Thoracic aorta (tissue), 2 donors: ENCODE measurements around the gene IL17REL. TPM values are rescaled to one million over a fixed set of nuclear protein-coding genes. Genes with fewer than 3 reads are reported as not detected.

Source experiments
- ATAC-seq: fragments of 150-250 bp; one replicate; pipeline ENCODE4 v1.8.0; 2017; ENCODE audit warnings: low read depth; ENCODE audit not compliant: insufficient number of reproducible peaks, low FRiP score
- DNase-seq: peaks from one replicate; pipeline ENCODE4 v3.0.0-alpha.2; 2020; ENCODE audit warnings: low spot score
- H3K27ac ChIP-seq, 2 donors: fragments of 200-600 bp; sonication (generic); 1 replicate in 1 of 2; 2 replicates in 1 of 2; pipeline ENCODE4 v1.5.1; 2016; ENCODE audit warnings: mild to moderate bottlenecking in 2 of 2, moderate library complexity in 2 of 2
- H3K27me3 ChIP-seq: fragments of 200-600 bp; sonication (generic); replicated peaks from 2 replicates; pipeline ENCODE4 v1.6.0; 2016; ENCODE audit warnings: mild to moderate bottlenecking; ENCODE audit not compliant: insufficient read depth
- H3K36me3 ChIP-seq: fragments of 200-600 bp; sonication (generic); one replicate; pipeline ENCODE4 v1.5.1; 2016
- H3K4me1 ChIP-seq, 2 donors: fragments of 200-600 bp; sonication (generic); 1 replicate in 1 of 2; 2 replicates in 1 of 2; pipeline versions ENCODE4 v1.5.1 to v1.6.0; 2016; ENCODE audit warnings: low read depth in 2 of 2, mild to moderate bottlenecking in 1 of 2; ENCODE audit not compliant: control insufficient read depth in 1 of 2
- H3K4me3 ChIP-seq: fragments of 200-600 bp; sonication (generic); 2 replicates; pipeline ENCODE4 v1.5.1; 2016; ENCODE audit warnings: mild to moderate bottlenecking
- H3K9me3 ChIP-seq: fragments of 200-600 bp; sonication (generic); 2 replicates; pipeline ENCODE4 v1.5.1; 2016
- total RNA-seq, 2 donors: library from RNA; depleted of rRNA; stranded (reverse); fragments of >200 nt; gene quantifications; one replicate each; pipeline versions ENCODE4 v1.1.0 to v1.2.3, GENCODE V29; 2016
- TF ChIP-seq, protein P1 (sequence below): fragments of 200-600 bp; sonication (generic); IDR thresholded peaks from one replicate; pipeline ENCODE4 v1.5.1; 2019; ENCODE audit warnings: antibody characterized with exemption

The IL17REL gene
- total RNA-seq, 2 donors from 2014 or later, result not detected

DNA sequence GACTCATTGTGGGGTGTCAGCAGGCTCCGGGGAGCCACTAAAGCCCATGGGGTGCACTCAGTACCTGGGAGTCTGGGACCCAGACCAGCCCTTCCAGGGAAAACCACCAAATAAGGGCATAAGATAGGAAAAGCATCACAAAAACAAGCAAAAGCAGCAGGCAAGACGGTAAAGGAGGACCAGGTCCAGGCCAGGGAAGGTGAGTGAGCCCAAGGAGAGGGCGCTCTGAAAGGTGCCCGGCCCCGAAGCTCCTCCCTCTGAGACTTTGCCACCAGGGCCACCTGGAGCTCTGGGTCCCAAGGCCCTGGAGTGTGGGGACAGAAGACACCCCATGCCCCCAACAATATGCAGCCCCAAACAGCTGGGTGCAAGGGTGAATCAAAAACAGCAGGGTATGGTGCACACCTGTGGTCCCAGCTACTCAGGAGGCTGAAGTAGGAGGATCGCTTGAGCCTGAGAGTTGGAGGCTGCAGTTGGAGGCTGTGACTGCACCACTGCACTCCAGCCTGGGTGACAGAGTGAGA lies 5.2 kb upstream of the IL17REL start:
- DNase-seq (no peak), ATAC-seq (no peak)
- no peaks in the 10 kb centered on the region for H3K36me3 ChIP-seq
- no peaks in the 10 kb centered on the region for H3K27me3 ChIP-seq
- H3K4me3 ChIP-seq, result no peak overlapping the region
- H3K4me1 ChIP-seq, result peaks cover 0 to 6% of the 10 kb centered on the region in 2 donors
- H3K9me3 ChIP-seq, result no peaks in the 10 kb centered on the region
- H3K27ac ChIP-seq, result no peak overlapping the region
- TF ChIP-seq, protein P1, sequence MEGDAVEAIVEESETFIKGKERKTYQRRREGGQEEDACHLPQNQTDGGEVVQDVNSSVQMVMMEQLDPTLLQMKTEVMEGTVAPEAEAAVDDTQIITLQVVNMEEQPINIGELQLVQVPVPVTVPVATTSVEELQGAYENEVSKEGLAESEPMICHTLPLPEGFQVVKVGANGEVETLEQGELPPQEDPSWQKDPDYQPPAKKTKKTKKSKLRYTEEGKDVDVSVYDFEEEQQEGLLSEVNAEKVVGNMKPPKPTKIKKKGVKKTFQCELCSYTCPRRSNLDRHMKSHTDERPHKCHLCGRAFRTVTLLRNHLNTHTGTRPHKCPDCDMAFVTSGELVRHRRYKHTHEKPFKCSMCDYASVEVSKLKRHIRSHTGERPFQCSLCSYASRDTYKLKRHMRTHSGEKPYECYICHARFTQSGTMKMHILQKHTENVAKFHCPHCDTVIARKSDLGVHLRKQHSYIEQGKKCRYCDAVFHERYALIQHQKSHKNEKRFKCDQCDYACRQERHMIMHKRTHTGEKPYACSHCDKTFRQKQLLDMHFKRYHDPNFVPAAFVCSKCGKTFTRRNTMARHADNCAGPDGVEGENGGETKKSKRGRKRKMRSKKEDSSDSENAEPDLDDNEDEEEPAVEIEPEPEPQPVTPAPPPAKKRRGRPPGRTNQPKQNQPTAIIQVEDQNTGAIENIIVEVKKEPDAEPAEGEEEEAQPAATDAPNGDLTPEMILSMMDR, result no peak

DNA sequence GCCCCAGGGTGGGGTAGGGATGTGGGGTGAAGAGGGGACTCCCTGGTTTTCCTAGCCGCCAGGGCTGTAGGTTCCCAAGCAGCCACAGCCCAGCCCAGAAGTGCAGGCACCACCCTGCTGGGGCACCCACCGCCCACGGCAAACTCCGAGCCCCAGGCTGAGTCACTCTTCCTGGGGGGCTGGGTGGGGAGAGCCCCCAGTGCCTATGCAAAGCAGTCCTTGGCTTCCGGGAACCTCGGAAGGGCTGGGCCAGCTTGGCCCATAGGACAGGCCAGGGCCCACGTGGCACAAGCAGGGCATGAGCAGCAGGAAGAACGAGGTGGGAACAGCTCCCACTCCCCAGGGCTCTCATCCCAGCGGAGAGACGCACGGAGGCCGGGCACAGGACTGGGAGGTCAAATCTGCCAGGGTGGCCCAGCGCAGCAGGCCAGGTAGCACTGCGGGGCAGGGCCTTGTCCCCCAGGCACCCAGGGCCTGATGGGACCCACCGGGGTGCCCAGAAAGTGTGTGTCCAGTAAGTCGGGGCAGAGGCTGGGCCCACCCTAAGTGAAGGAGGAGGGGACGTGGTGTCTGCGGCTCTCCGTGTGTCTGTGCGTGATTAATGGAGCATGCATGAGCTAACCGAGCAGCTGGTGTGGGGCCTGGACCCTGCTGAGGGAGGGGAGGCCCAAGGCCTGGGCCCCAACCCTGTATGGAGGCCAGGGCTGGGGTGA lies 4.6 kb upstream of the IL17REL start:
- H3K36me3 ChIP-seq, result no peaks in the 10 kb centered on the region
- no peaks in the 10 kb centered on the region for H3K27me3 ChIP-seq
- TF ChIP-seq, protein P1, result no peak
- no peak overlapping the region for H3K4me3 ChIP-seq
- no peak overlapping the region for H3K27ac ChIP-seq
- ATAC-seq (no peak), DNase-seq (no peak)
- H3K4me1 ChIP-seq, result peaks cover 0 to 6% of the 10 kb centered on the region in 2 donors
- no peaks in the 10 kb centered on the region for H3K9me3 ChIP-seq

DNA sequence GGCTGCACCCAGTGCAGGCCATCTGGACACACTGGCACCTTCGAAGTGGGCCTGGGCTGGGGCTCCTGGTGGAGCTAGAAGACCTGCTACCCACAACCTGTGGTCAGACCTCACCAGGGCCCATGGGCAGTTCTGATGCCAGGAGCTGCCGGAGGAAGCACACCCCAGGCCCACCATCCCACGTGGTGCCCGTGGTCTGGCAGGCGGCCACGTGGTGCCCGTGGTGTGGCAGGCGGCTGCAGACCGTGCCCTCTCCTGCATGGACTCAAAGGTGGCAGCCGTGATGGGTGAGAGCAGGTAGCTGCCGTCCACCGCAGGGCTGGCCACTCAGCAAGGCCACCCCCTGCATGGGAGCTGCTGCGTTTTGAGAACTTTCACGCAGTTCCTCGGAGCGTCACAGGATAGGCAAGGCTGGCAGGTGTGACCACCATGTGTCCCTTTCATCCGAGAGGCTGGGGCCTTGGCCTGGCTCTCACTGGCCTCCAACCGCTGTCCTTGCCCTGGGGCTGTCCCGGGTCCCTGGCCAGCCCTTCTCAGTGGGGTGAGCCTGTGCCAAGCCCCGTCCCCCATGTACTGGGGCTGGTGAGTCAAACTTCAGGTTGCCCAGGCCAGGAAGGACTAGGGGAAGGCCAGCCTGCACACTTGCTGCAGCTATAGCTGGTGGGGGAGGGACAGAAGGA lies 3.9 kb upstream of the IL17REL start:
- TF ChIP-seq, protein P1, result no peak
- Histone ChIP-seq H3K9me3 (no peaks in the 10 kb centered on the region), H3K27me3 (no peaks in the 10 kb centered on the region), H3K4me3 (no peak overlapping the region), H3K27ac (no peak overlapping the region), H3K4me1 (peaks cover 0 to 6% of the 10 kb centered on the region in 2 donors), H3K36me3 (no peaks in the 10 kb centered on the region)
- ATAC-seq (no peak), DNase-seq (no peak)

DNA sequence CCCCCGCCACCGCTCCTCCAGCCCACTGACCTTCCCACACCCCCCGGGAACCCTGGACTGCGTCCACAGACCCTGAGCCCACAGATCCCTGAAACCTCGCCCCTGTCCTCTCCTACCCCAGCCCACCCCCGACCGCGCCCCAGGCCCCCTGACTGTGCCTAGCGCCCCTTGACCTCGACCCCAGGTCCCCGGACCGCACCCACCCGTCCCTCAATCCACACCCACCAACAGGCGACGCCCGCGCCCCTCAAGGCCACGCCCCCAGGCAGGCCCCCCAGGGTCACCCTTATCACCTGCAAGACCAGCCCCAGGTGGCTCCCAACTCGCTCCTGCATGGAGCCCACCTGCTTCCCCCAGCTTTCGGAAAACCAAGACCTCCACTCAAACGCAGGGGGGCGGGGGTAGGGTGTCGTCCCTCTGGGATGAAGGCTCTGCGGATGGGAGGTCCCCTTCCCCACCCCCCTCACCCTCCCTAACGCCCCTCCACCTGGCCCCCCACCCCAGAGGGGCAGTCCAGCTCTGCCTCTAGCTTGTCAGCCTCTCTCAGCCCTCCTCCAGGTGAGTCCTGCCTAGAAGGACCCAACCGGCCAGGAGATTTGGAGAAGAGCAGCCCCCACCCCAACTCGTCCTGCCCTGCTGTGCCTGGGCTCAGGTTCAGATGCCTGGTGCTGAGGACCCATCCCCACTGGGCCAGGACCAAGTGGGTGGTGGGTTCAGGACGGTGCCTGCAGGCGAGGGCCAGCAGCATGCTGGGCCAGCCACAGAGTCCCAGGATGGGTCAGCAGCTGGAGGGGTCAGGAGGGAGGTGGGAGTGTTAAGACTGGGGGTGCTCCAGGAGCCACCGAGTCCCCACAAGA lies 3.1 kb upstream of the IL17REL start:
- Histone ChIP-seq H3K4me3 (no peak overlapping the region), H3K27me3 (no peaks in the 10 kb centered on the region), H3K9me3 (no peaks in the 10 kb centered on the region), H3K4me1 (peaks cover 0 to 6% of the 10 kb centered on the region in 2 donors), H3K27ac (no peak overlapping the region), H3K36me3 (no peaks in the 10 kb centered on the region)
- TF ChIP-seq, protein P1, result no peak
- ATAC-seq, result no peak
- no peak for DNase-seq
